Activated gamma-delta T cell (primary cell): ENCODE data around the gene PIM3.

Experiments used
- DNase-seq: peaks from one replicate; lab custom pipeline; 2025; lab: John Stamatoyannopoulos, UW

Gene PIM3

GRCh38 chr22:49928185-49928495 lies 32.4 kb upstream of the PIM3 start:
- no peak for DNase-seq

- DNase-seq, result no peak
Measured at GRCh38 chr22:49928555-49929210, 31.9 kb upstream of the PIM3 start.

GRCh38 chr22:49929211-49929979 lies 31.2 kb upstream of the PIM3 start:
- DNase-seq, result peak; percentile 58

- DNase-seq, result no peak
Measured at GRCh38 chr22:49929994-49930575, 30.5 kb upstream of the PIM3 start.

GRCh38 chr22:49930596-49931412 lies 29.8 kb upstream of the PIM3 start:
- DNase-seq, result no peak

GRCh38 chr22:49933236-49934159 lies 27.1 kb upstream of the PIM3 start:
- no peak for DNase-seq

GRCh38 chr22:49934160-49934890 lies 26.2 kb upstream of the PIM3 start:
- peak; percentile 50 for DNase-seq

- peak; percentile 66 for DNase-seq
Measured at GRCh38 chr22:49934891-49935557, 25.5 kb upstream of the PIM3 start.

GRCh38 chr22:49935561-49935960 lies 25.0 kb upstream of the PIM3 start:
- DNase-seq, result no peak

- DNase-seq, result peak; percentile 99
Measured at GRCh38 chr22:49936018-49936972, 24.3 kb upstream of the PIM3 start.

- no peak for DNase-seq
Measured at GRCh38 chr22:49936973-49937757, 23.4 kb upstream of the PIM3 start.

GRCh38 chr22:49937758-49938564 lies 22.6 kb upstream of the PIM3 start:
- DNase-seq, result no peak

GRCh38 chr22:49938565-49939136 lies 21.9 kb upstream of the PIM3 start:
- no peak for DNase-seq

GRCh38 chr22:49941507-49942316 lies 18.9 kb upstream of the PIM3 start:
- no peak for DNase-seq

GRCh38 chr22:49942565-49943404 lies 17.8 kb upstream of the PIM3 start:
- DNase-seq, result no peak
